Keratinocyte (primary cell): ENCODE data around the gene TRAF3. TPM values are rescaled to one million over a fixed set of nuclear protein-coding genes. Genes with fewer than 3 reads are reported as not detected.

Experiments used
- DNase-seq: peaks from one replicate; pipeline ENCODE4 v3.0.0-alpha.2; 2011; ENCODE audit warnings: low read depth, missing footprints, low spot score
- FAIRE-seq: peaks from 2 replicates; lab custom pipeline; 2011; peaks lifted over from hg19 to GRCh38; lab: Jason Lieb, UNC
- H2AFZ ChIP-seq: 2 replicates; pipeline ENCODE4 v1.6.0; 2012; ENCODE audit warnings: low read length, control low read depth, inconsistent platforms; ENCODE audit not compliant: control insufficient read depth
- H3K27ac ChIP-seq: 2 replicates; pipeline ENCODE4 v1.5.1; 2011; ENCODE audit warnings: low read length; ENCODE audit not compliant: control insufficient read depth, insufficient read depth
- H3K27me3 ChIP-seq: 3 replicates; pipeline ENCODE4 v1.6.0; 2011; ENCODE audit warnings: low read length; ENCODE audit not compliant: control insufficient read depth, insufficient read depth; ENCODE audit errors: extremely low read depth
- H3K36me3 ChIP-seq, 2 experiments: 2 replicates in 1 of 2; 3 replicates in 1 of 2; pipeline ENCODE4 v1.5.1; 2011; ENCODE audit warnings: low read length in 2 of 2, mild to moderate bottlenecking in 1 of 2; ENCODE audit not compliant: control insufficient read depth in 2 of 2, insufficient read depth in 2 of 2; ENCODE audit errors: extremely low read depth in 1 of 2
- H3K4me1 ChIP-seq: 3 replicates; pipeline ENCODE4 v1.5.1; 2011; ENCODE audit warnings: low read length; ENCODE audit not compliant: control insufficient read depth, insufficient read depth; ENCODE audit errors: extremely low read depth
- H3K4me2 ChIP-seq: 3 replicates; pipeline ENCODE4 v1.6.0; 2011; ENCODE audit warnings: low read depth, low read length; ENCODE audit not compliant: control insufficient read depth, insufficient read depth; ENCODE audit errors: extremely low read depth
- H3K4me3 ChIP-seq, 3 experiments: fragments of 200-600 bp in 1 of 3; sonication (generic) in 1 of 3; 2 replicates in 2 of 3; 3 replicates in 1 of 3; pipeline ENCODE4 v1.5.1; 2011 to 2016; ENCODE audit warnings: low read length in 3 of 3, mild to moderate bottlenecking in 3 of 3, control low read depth in 2 of 3, inconsistent platforms in 1 of 3, low read depth in 1 of 3, mixed read lengths in 1 of 3, mixed run types in 1 of 3, moderate library complexity in 1 of 3; ENCODE audit not compliant: control insufficient read depth in 2 of 3, insufficient read depth in 2 of 3; ENCODE audit errors: extremely low read depth in 1 of 3
- H3K79me2 ChIP-seq: 2 replicates; pipeline ENCODE4 v1.6.0; 2012; ENCODE audit warnings: low read length; ENCODE audit not compliant: control insufficient read depth, insufficient read depth
- H3K9ac ChIP-seq: 3 replicates; pipeline ENCODE4 v1.6.0; 2011; ENCODE audit warnings: low read length; ENCODE audit not compliant: control insufficient read depth, insufficient read depth; ENCODE audit errors: extremely low read depth
- H3K9me1 ChIP-seq: 3 replicates; pipeline ENCODE4 v1.6.0; 2011; ENCODE audit warnings: low read length; ENCODE audit not compliant: control insufficient read depth, insufficient read depth; ENCODE audit errors: extremely low read depth
- H3K9me3 ChIP-seq: 2 replicates; pipeline ENCODE4 v1.5.1; 2012; ENCODE audit warnings: low read depth, low read length; ENCODE audit not compliant: control insufficient read depth
- H4K20me1 ChIP-seq: 3 replicates; pipeline ENCODE4 v1.6.0; 2011; ENCODE audit warnings: low read length; ENCODE audit not compliant: control insufficient read depth, insufficient read depth; ENCODE audit errors: extremely low read depth
- CTCF ChIP-seq, 3 experiments: IDR thresholded peaks in 1 of 3; conservative IDR thresholded peaks in 1 of 3; optimal IDR thresholded peaks in 1 of 3; 2 replicates in 2 of 3; 3 replicates in 1 of 3; pipeline versions ENCODE3 to v1.5.1; 2011; ENCODE audit warnings: low read length in 3 of 3, mild to moderate bottlenecking in 3 of 3, moderate library complexity in 2 of 3, control low read depth in 1 of 3, inconsistent platforms in 1 of 3; ENCODE audit not compliant: insufficient read depth in 2 of 3; ENCODE audit errors: extremely low read depth in 1 of 3
- EZH2 ChIP-seq: IDR thresholded peaks from one replicate; pipeline ENCODE4 v1.6.1; 2012; ENCODE audit warnings: inconsistent platforms, mild to moderate bottlenecking, low read length, moderate library complexity
- dilution Hi-C: fragments of 300-500 bp; cut with MboI; formaldehyde crosslinking; loops from one replicate; pipeline ENCODE4 v1.7.0; 2020; ENCODE audit warnings: low sequenced_read_pairs; ENCODE audit not compliant: extremely low pct_ligation_motif_present
- polyA plus RNA-seq, 5 experiments: library from polyadenylated mRNA; depleted of rRNA in 3 of 5; stranded (reverse) in 3 of 5; stranded (forward) in 1 of 5; unstranded in 1 of 5; fragments of >200 nt; gene quantifications; 1 replicate in 1 of 5; 2 replicates in 3 of 5; 3 replicates in 1 of 5; pipeline versions ENCODE4 v1.2.1 to v1.2.3, GENCODE V29; 2011 to 2012; ENCODE audit warnings: missing spikeins in 2 of 5, low read depth in 1 of 5, low replicate concordance in 1 of 5

TRAF3 gene
- polyA plus RNA-seq, 1 donor (not counting 4 experiments of a cell fraction or from before 2014, with no cell fraction given), result 12.5 TPM

GRCh38 chr14:102770147-102771123 is 6.8 kb upstream of the TRAF3 start:
- H2AFZ ChIP-seq, result no peak overlapping the region
- no peaks in the 10 kb centered on the region for H3K79me2 ChIP-seq
- no peaks in the 10 kb centered on the region for H3K9me1 ChIP-seq
- no peaks in the 10 kb centered on the region for H3K36me3 ChIP-seq
- no peaks in the 10 kb centered on the region for H3K9me3 ChIP-seq
- no peaks in the 10 kb centered on the region for H3K27me3 ChIP-seq
- H4K20me1 ChIP-seq, result no peaks in the 10 kb centered on the region
- DNase-seq (no peak), FAIRE-seq (no peak)
- TF ChIP-seq CTCF (optimal IDR thresholded peaks at IDR 0.05 in 1 of 3, IDR thresholded peaks at IDR 0.05 in 1 of 3, conservative IDR thresholded peaks at IDR 0.05 in 1 of 3; ENCODE audit: extremely low read depth in 1 of 3, insufficient read depth in 2 of 3, low read length in 3 of 3) (no peak), EZH2 (no peak)
- no peak overlapping the region for H3K4me2 ChIP-seq
- H3K27ac ChIP-seq, result no peak overlapping the region
- dilution Hi-C loops, result no loop called here
- no peak overlapping the region for H3K9ac ChIP-seq
- H3K4me3 ChIP-seq, result no peak overlapping the region
- H3K4me1 ChIP-seq, result peaks cover 5% of the 10 kb centered on the region

- peaks cover 5% of the 10 kb centered on the region for H3K4me1 ChIP-seq
- dilution Hi-C loops, result no loop called here
- no peak overlapping the region for H3K4me3 ChIP-seq
- DNase-seq (no peak), FAIRE-seq (no peak)
- no peak overlapping the region for H3K27ac ChIP-seq
- H3K79me2 ChIP-seq, result no peaks in the 10 kb centered on the region
- no peak for TF ChIP-seq EZH2
- TF ChIP-seq CTCF (optimal IDR thresholded peaks at IDR 0.05 in 1 of 3, IDR thresholded peaks at IDR 0.05 in 1 of 3, conservative IDR thresholded peaks at IDR 0.05 in 1 of 3; ENCODE audit: extremely low read depth in 1 of 3, insufficient read depth in 2 of 3, low read length in 3 of 3), result no peak
- no peaks in the 10 kb centered on the region for H3K9me3 ChIP-seq
- no peak overlapping the region for H3K4me2 ChIP-seq
- no peak overlapping the region for H2AFZ ChIP-seq
- H4K20me1 ChIP-seq, result no peaks in the 10 kb centered on the region
- no peaks in the 10 kb centered on the region for H3K27me3 ChIP-seq
- no peak overlapping the region for H3K9ac ChIP-seq
- H3K36me3 ChIP-seq, result no peaks in the 10 kb centered on the region
- H3K9me1 ChIP-seq, result no peaks in the 10 kb centered on the region
Measured at GRCh38 chr14:102771144-102771543, 6.1 kb upstream of the TRAF3 start.
